Neural cell (in vitro differentiated cells): ENCODE results near the gene TSFM.

Experiments used
- EP300 ChIP-seq: fragments of 450-650 bp; conservative IDR thresholded peaks from 2 replicates; pipeline ENCODE4 v1.6.1; 2014; ENCODE audit warnings: antibody characterized with exemption, mild to moderate bottlenecking, moderate library complexity; ENCODE audit not compliant: poor library complexity, severe bottlenecking
- EZH2 ChIP-seq: fragments of 200-600, 300-800 bp; shearing (Covaris generic), sonication (generic); IDR thresholded peaks from 2 replicates; pipeline ENCODE4 v1.6.1; 2014; ENCODE audit warnings: antibody characterized with exemption, low read length, borderline replicate concordance, mild to moderate bottlenecking; ENCODE audit not compliant: insufficient read depth, poor library complexity, severe bottlenecking
- POLR2AphosphoS5 ChIP-seq: IDR thresholded peaks from 2 replicates; pipeline ENCODE4 v1.6.1; 2012
- RAD21 ChIP-seq: fragments of 450-650 bp; conservative IDR thresholded peaks from 2 replicates; pipeline ENCODE4 v1.6.1; 2014; ENCODE audit warnings: antibody characterized with exemption, mild to moderate bottlenecking, moderate library complexity
- SMC3 ChIP-seq: fragments of 450-650 bp; conservative IDR thresholded peaks from 2 replicates; pipeline ENCODE4 v1.6.1; 2014; ENCODE audit warnings: antibody characterized with exemption, mild to moderate bottlenecking, moderate library complexity; ENCODE audit not compliant: poor library complexity
- TAF1 ChIP-seq: IDR thresholded peaks from 2 replicates; pipeline ENCODE4 v1.6.1; 2012; ENCODE audit warnings: low read depth
- TF ChIP-seq, protein P1 (sequence below): fragments of 450-650 bp; IDR thresholded peaks from 2 replicates; pipeline ENCODE4 v1.5.1; 2014; ENCODE audit warnings: antibody characterized with exemption, mild to moderate bottlenecking, moderate library complexity; ENCODE audit not compliant: poor library complexity, severe bottlenecking

DNA sequence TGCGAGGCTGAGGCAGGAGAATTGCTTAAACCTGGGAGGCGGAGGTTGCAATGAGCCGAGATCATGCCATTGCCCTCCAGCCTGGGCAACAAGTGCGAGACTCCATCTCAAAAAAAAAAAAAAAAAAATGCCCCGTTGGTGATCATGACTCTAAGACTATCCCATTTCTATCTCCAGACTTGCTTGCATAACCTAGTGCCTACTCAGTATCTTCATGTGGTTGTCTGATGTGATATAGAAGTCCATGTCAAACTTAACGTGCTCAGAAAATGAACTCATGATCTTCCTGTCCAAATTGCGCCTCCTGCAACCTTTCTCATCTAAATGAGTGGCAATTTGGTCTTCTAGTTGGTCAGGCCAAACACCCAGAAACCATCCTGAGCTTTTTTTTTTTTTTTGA is 4.7 kb upstream of the TSFM start:
- TF ChIP-seq TAF1 (no peak), POLR2AphosphoS5 (no peak), RAD21 (no peak), EZH2 (no peak), SMC3 (no peak), EP300 (no peak)
- TF ChIP-seq, protein P1, sequence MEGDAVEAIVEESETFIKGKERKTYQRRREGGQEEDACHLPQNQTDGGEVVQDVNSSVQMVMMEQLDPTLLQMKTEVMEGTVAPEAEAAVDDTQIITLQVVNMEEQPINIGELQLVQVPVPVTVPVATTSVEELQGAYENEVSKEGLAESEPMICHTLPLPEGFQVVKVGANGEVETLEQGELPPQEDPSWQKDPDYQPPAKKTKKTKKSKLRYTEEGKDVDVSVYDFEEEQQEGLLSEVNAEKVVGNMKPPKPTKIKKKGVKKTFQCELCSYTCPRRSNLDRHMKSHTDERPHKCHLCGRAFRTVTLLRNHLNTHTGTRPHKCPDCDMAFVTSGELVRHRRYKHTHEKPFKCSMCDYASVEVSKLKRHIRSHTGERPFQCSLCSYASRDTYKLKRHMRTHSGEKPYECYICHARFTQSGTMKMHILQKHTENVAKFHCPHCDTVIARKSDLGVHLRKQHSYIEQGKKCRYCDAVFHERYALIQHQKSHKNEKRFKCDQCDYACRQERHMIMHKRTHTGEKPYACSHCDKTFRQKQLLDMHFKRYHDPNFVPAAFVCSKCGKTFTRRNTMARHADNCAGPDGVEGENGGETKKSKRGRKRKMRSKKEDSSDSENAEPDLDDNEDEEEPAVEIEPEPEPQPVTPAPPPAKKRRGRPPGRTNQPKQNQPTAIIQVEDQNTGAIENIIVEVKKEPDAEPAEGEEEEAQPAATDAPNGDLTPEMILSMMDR, result no peak
